Uterus (tissue), 2 donors: ENCODE measurements around the gene CUTA.

ENCODE experiments used
- CTCF ChIP-seq, 4 experiments: fragments of 200-600 bp in 2 of 4; fragments of 450-650 bp in 2 of 4; sonication (generic) in 2 of 4; IDR thresholded peaks; one replicate each; pipeline ENCODE4 v1.5.1; 2016 to 2019; ENCODE audit warnings: antibody characterized with exemption in 4 of 4, mild to moderate bottlenecking in 2 of 4, moderate library complexity in 1 of 4
- POLR2A ChIP-seq, 2 donors: fragments of 450-650 bp; IDR thresholded peaks; one replicate each; pipeline ENCODE4 v1.6.1; 2016; ENCODE audit warnings: antibody characterized with exemption in 2 of 2, mild to moderate bottlenecking in 1 of 2, moderate library complexity in 1 of 2

GRCh38 chr6:33453393-33454008, 35.6 kb upstream of the CUTA start:
- no peak for TF ChIP-seq CTCF (IDR thresholded peaks at IDR 0.05)
- TF ChIP-seq POLR2A (IDR thresholded peaks at IDR 0.05) = no peak
